Measurements from ENCODE around the gene ATM.

Gene ATM

DNA sequence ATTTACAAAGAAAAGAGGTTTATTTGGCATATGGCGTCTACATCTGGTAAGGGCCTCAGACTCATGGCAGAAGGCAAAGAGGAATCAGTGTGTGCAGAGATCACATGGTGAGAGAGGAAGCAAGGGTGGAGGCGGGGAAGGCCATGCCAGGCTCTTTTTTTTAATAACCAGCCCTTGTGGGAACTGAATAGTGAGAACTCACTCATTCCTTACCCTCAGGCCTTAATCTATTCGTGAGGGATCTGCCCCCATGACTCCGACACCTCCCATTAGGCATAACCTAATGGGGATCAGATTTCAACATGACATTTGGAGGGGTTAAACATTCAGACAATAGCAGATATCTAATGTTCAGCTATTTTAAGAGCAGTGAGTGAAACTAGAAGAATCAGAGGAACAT is 55.7 kb downstream of the ATM start:
- H3K27me3 ChIP-seq (ENCODE audit: insufficient read depth, poor library complexity, severe bottlenecking): no peaks in the 10 kb centered on the region
- DNase-seq (ENCODE audit: low read depth in 1 of 2, low spot score in 1 of 2): peak in 1 of 2 experiments; percentile 4
- no peak for TF ChIP-seq GABPA (IDR thresholded peaks at IDR 0.05; ENCODE audit: low read depth)
- TF ChIP-seq, protein P1, sequence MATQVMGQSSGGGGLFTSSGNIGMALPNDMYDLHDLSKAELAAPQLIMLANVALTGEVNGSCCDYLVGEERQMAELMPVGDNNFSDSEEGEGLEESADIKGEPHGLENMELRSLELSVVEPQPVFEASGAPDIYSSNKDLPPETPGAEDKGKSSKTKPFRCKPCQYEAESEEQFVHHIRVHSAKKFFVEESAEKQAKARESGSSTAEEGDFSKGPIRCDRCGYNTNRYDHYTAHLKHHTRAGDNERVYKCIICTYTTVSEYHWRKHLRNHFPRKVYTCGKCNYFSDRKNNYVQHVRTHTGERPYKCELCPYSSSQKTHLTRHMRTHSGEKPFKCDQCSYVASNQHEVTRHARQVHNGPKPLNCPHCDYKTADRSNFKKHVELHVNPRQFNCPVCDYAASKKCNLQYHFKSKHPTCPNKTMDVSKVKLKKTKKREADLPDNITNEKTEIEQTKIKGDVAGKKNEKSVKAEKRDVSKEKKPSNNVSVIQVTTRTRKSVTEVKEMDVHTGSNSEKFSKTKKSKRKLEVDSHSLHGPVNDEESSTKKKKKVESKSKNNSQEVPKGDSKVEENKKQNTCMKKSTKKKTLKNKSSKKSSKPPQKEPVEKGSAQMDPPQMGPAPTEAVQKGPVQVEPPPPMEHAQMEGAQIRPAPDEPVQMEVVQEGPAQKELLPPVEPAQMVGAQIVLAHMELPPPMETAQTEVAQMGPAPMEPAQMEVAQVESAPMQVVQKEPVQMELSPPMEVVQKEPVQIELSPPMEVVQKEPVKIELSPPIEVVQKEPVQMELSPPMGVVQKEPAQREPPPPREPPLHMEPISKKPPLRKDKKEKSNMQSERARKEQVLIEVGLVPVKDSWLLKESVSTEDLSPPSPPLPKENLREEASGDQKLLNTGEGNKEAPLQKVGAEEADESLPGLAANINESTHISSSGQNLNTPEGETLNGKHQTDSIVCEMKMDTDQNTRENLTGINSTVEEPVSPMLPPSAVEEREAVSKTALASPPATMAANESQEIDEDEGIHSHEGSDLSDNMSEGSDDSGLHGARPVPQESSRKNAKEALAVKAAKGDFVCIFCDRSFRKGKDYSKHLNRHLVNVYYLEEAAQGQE (IDR thresholded peaks at IDR 0.05; ENCODE audit: insufficient replicate concordance, low read depth): no peak
- TF ChIP-seq POLR2AphosphoS5 (IDR thresholded peaks at IDR 0.05; ENCODE audit: low read depth): no peak
- TF ChIP-seq, protein P2, sequence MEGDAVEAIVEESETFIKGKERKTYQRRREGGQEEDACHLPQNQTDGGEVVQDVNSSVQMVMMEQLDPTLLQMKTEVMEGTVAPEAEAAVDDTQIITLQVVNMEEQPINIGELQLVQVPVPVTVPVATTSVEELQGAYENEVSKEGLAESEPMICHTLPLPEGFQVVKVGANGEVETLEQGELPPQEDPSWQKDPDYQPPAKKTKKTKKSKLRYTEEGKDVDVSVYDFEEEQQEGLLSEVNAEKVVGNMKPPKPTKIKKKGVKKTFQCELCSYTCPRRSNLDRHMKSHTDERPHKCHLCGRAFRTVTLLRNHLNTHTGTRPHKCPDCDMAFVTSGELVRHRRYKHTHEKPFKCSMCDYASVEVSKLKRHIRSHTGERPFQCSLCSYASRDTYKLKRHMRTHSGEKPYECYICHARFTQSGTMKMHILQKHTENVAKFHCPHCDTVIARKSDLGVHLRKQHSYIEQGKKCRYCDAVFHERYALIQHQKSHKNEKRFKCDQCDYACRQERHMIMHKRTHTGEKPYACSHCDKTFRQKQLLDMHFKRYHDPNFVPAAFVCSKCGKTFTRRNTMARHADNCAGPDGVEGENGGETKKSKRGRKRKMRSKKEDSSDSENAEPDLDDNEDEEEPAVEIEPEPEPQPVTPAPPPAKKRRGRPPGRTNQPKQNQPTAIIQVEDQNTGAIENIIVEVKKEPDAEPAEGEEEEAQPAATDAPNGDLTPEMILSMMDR (IDR thresholded peaks at IDR 0.05; ENCODE audit: insufficient read depth, low read length): no peak

DNA sequence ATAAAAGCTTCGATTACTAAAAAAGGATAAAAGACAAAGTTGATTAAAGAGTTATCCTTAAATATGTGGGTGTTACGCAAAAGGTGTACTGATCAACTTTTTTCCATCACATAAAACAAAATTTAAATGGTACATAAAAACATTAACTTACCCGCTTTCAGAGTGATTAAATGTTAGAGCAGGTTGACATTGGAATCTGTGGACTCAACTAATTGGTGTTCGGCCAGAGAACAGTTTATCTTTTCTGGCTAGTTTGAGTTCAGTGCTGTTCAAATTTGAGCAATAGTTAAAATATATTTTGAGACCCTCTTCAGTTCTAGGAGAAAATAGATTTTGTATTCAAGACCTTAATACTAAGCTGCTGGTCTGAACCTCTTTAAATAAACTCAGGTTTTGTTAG is 56.1 kb downstream of the ATM start:
- no peak for TF ChIP-seq POLR2AphosphoS5 (IDR thresholded peaks at IDR 0.05; ENCODE audit: low read depth)
- TF ChIP-seq, protein P2 (IDR thresholded peaks at IDR 0.05; ENCODE audit: insufficient read depth, low read length): no peak
- TF ChIP-seq GABPA (IDR thresholded peaks at IDR 0.05; ENCODE audit: low read depth): no peak
- TF ChIP-seq, protein P1 (IDR thresholded peaks at IDR 0.05; ENCODE audit: insufficient replicate concordance, low read depth): no peak
- no peak for TF ChIP-seq SPI1 (IDR thresholded peaks at IDR 0.05; ENCODE audit: borderline replicate concordance, low read depth)
- Histone ChIP-seq H3K27me3 (ENCODE audit: insufficient read depth, poor library complexity, severe bottlenecking) (no peaks in the 10 kb centered on the region), H3K27ac (replicated peaks) (no peak overlapping the region), H3K4me3 (replicated peaks; ENCODE audit: insufficient read depth, low read length) (no peak overlapping the region)
- no peak for DNase-seq (ENCODE audit: low read depth in 1 of 2, low spot score in 1 of 2)

More for the DNA sequence above, 55.7 kb downstream of the ATM start:
- H3K27ac ChIP-seq (replicated peaks): no peak overlapping the region
- no peak overlapping the region for H3K4me3 ChIP-seq (replicated peaks; ENCODE audit: insufficient read depth, low read length)

DNA sequence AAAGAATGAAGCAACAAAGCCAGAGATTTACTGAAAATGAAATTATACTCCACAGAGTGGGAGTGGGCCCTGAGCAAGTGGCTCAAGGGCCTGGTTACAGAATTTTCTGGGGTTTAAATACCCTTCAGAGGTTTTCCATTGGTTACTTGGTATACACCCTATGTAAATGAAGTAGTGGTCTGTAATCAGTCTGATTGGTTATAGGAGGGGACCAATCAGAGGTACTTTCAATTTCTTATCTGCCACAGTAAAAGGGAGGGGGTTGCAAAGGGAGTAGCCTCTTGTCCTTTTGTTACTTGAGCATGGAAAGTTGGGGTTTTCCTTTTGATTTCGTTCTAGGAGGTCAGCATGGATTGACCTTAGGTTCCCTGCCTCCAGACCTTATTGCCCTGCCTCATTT is 63.5 kb downstream of the ATM start:
- Histone ChIP-seq H3K27ac (replicated peaks) (no peak overlapping the region), H3K4me3 (replicated peaks; ENCODE audit: insufficient read depth, low read length) (no peak overlapping the region), H3K27me3 (ENCODE audit: insufficient read depth, poor library complexity, severe bottlenecking) (no peaks in the 10 kb centered on the region)
- no peak for DNase-seq (ENCODE audit: low read depth in 1 of 2, low spot score in 1 of 2)
- TF ChIP-seq, protein P2 (IDR thresholded peaks at IDR 0.05; ENCODE audit: insufficient read depth, low read length): no peak
- TF ChIP-seq POLR2AphosphoS5 (IDR thresholded peaks at IDR 0.05; ENCODE audit: low read depth) (no peak), SPI1 (IDR thresholded peaks at IDR 0.05; ENCODE audit: borderline replicate concordance, low read depth) (no peak), GABPA (IDR thresholded peaks at IDR 0.05; ENCODE audit: low read depth) (no peak)
- TF ChIP-seq, protein P1 (IDR thresholded peaks at IDR 0.05; ENCODE audit: insufficient replicate concordance, low read depth): no peak
